ENCODE data around the gene UPF1. TPM values are rescaled to one million over a fixed set of nuclear protein-coding genes. Genes with fewer than 3 reads are reported as not detected.

Gene UPF1
- total RNA-seq, 1 experiment from 2014 or later: 57.1 TPM

- Mint-ChIP-seq H3K9me3 (ENCODE audit: low read depth, unreplicated experiment) (no peaks in the 10 kb centered on the region), H3K27me3 (ENCODE audit: unreplicated experiment) (no peaks in the 10 kb centered on the region), H3K4me1 (ENCODE audit: low read depth, unreplicated experiment) (no peaks in the 10 kb centered on the region), H3K4me3 (ENCODE audit: low read depth, unreplicated experiment) (no peak overlapping the region), H3K36me3 (ENCODE audit: insufficient read depth, unreplicated experiment) (peaks cover 46% of the 10 kb centered on the region), H3K27ac (ENCODE audit: unreplicated experiment) (no peak overlapping the region)
- intact Hi-C loops (cut with micrococcal nuclease; ENCODE audit: unreplicated experiment): no loop called here
- no TSS peak for BruUV-seq (replicated peaks)
- CTCF ChIA-PET: no interaction called here
- no peak for TF ChIP-seq CTCF (IDR thresholded peaks at IDR 0.05; ENCODE audit: unreplicated experiment)
- no peak for DNase-seq
Observed at GRCh38 chr19:18862976-18863842, 31.4 kb downstream of the UPF1 start.

- CTCF ChIA-PET: interaction anchor here (0.6 kb wide), 1 partner anchor 14 kb away, joined by 3 read pairs; no protein-coding TSS in a partner anchor
- BruUV-seq (replicated peaks): no TSS peak
Observed at GRCh38 chr19:18863843-18864362, 32.1 kb downstream of the UPF1 start.

GRCh38 chr19:18865106-18865972 is 33.6 kb downstream of the UPF1 start:
- no peak overlapping the region for H3K4me3 Mint-ChIP-seq (ENCODE audit: low read depth, unreplicated experiment)
- intact Hi-C loops (cut with micrococcal nuclease; ENCODE audit: unreplicated experiment): no loop called here
- no TSS peak for BruUV-seq (replicated peaks)
- no peaks in the 10 kb centered on the region for H3K9me3 Mint-ChIP-seq (ENCODE audit: low read depth, unreplicated experiment)
- peaks cover 43% of the 10 kb centered on the region for H3K36me3 Mint-ChIP-seq (ENCODE audit: insufficient read depth, unreplicated experiment)
- H3K27ac Mint-ChIP-seq (ENCODE audit: unreplicated experiment): no peak overlapping the region
- H3K27me3 Mint-ChIP-seq (ENCODE audit: unreplicated experiment): no peaks in the 10 kb centered on the region
- H3K4me1 Mint-ChIP-seq (ENCODE audit: low read depth, unreplicated experiment): no peaks in the 10 kb centered on the region
- TF ChIP-seq CTCF (IDR thresholded peaks at IDR 0.05; ENCODE audit: unreplicated experiment): no peak
- no peak for DNase-seq
- CTCF ChIA-PET: interaction anchor here (0.7 kb wide), 2 partner anchors 33 to 253 kb away, joined by 4 to 6 read pairs; partner anchors contain the start of gene TMEM59L

More at GRCh38 chr19:18863843-18864362, 32.1 kb downstream of the UPF1 start:
- Mint-ChIP-seq H3K4me1 (ENCODE audit: low read depth, unreplicated experiment) (no peaks in the 10 kb centered on the region), H3K27me3 (ENCODE audit: unreplicated experiment) (no peaks in the 10 kb centered on the region), H3K9me3 (ENCODE audit: low read depth, unreplicated experiment) (no peaks in the 10 kb centered on the region), H3K36me3 (ENCODE audit: insufficient read depth, unreplicated experiment) (peaks cover 43% of the 10 kb centered on the region), H3K4me3 (ENCODE audit: low read depth, unreplicated experiment) (no peak overlapping the region), H3K27ac (ENCODE audit: unreplicated experiment) (no peak overlapping the region)
- no peak for TF ChIP-seq CTCF (IDR thresholded peaks at IDR 0.05; ENCODE audit: unreplicated experiment)
- intact Hi-C loops (cut with micrococcal nuclease; ENCODE audit: unreplicated experiment): no loop called here
- no peak for DNase-seq

- peak; percentile 84 for TF ChIP-seq CTCF (IDR thresholded peaks at IDR 0.05; ENCODE audit: unreplicated experiment)
- H3K4me1 Mint-ChIP-seq (ENCODE audit: low read depth, unreplicated experiment): no peaks in the 10 kb centered on the region
- H3K9me3 Mint-ChIP-seq (ENCODE audit: low read depth, unreplicated experiment): no peaks in the 10 kb centered on the region
- H3K36me3 Mint-ChIP-seq (ENCODE audit: insufficient read depth, unreplicated experiment): peaks cover 43% of the 10 kb centered on the region
- H3K27me3 Mint-ChIP-seq (ENCODE audit: unreplicated experiment): no peaks in the 10 kb centered on the region
- H3K4me3 Mint-ChIP-seq (ENCODE audit: low read depth, unreplicated experiment): no peak overlapping the region
- intact Hi-C loops (cut with micrococcal nuclease; ENCODE audit: unreplicated experiment): no loop called here
- BruUV-seq (replicated peaks): no TSS peak
- DNase-seq: peak; percentile 43
- CTCF ChIA-PET: interaction anchor here (0.5 kb wide), 1 partner anchor 37 kb away, joined by 4 read pairs; no protein-coding TSS in a partner anchor
- no peak overlapping the region for H3K27ac Mint-ChIP-seq (ENCODE audit: unreplicated experiment)
Observed at GRCh38 chr19:18865973-18866799, 34.4 kb downstream of the UPF1 start.
